ENCODE data around the gene NELFA. TPM values are rescaled to one million over a fixed set of nuclear protein-coding genes. Genes with fewer than 3 reads are reported as not detected.

NELFA gene
- total and polyA plus RNA-seq, 10 of the 15 experiments (the other 5 are each of a cell fraction or from before 2014, with no cell fraction given), result 0.39 to 38.6 (median 16.7) TPM

DNA sequence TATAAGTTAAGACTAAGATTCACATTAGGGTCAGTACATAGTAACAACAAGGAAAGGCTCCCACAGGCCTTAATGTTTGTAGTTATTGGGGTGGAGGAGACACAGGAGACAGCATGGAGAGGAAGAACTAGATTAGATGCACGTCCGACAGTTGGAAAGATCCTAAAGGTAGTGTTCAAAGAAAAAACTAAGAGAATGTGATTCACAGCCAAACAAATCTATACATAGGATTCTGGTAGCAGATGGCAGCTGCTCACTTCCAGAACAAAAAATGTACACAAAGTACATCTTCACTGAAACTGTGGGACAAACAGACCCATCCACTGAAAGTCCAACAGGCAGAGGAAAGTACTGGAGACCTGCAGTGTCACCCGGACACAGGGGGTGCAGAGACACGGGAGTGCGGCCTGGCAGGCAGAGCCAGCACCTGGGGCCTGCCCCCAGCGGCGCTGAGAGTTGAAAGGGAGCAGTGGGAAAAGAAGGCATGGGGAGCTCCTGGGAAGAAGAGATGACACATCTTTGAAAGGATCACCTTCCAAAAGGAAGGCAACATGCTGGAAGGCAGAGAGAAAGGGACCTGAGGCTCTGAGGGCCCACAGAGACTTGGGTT, 40.0 kb downstream of the NELFA start:
- H2AFZ ChIP-seq (ENCODE audit: control insufficient read depth, low read depth, low read length), result no peak overlapping the region
- no peaks in the 10 kb centered on the region for H3K79me2 ChIP-seq (ENCODE audit: control insufficient read depth, insufficient read depth, low read length)
- intact Hi-C loops (cut with micrococcal nuclease; ENCODE audit: unreplicated experiment) (no loop called here), in situ Hi-C loops (cut with MboI) (no loop called here)
- WGBS (ENCODE audit: insufficient coverage, insufficient replicate concordance, low lambda C conversion rate, missing lambda C conversion rate), result 97% methylated on average over 7 of the region's 7 CpGs
- H3K4me1 ChIP-seq (ENCODE audit: control insufficient read depth, insufficient read depth, low read length), result no peaks in the 10 kb centered on the region
- H4K20me1 ChIP-seq (ENCODE audit: control insufficient read depth, insufficient read depth), result no peaks in the 10 kb centered on the region
- no peak for FAIRE-seq
- H3K4me3 ChIP-seq, result no peak overlapping the region
- ChIA-PET SMC1A (ENCODE audit: uncharacterized antibody, unreplicated experiment) (no interaction called here), CTCF (no interaction called here), POLR2A (no interaction called here), RAD21 (ENCODE audit: unreplicated experiment) (no interaction called here)
- H3K27ac ChIP-seq (ENCODE audit: control insufficient read depth, insufficient read depth), result no peak overlapping the region
- no peak for ATAC-seq
- no peak overlapping the region for H3K4me2 ChIP-seq (ENCODE audit: control insufficient read depth, insufficient read depth)
- no peak for DNase-seq (ENCODE audit: low read depth, low spot score)
- no peak overlapping the region for H3K9ac ChIP-seq (ENCODE audit: control insufficient read depth, insufficient read depth, low read length)
- no peaks in the 10 kb centered on the region for H3K27me3 ChIP-seq (replicated peaks in 1 of 2; ENCODE audit: control insufficient read depth in 2 of 2, insufficient read depth in 2 of 2, low read length in 1 of 2)
- BruUV-seq (replicated peaks), result no TSS peak
- peaks cover 29 to 45% of the 10 kb centered on the region in 2 experiments for H3K36me3 ChIP-seq (ENCODE audit: control insufficient read depth in 2 of 2, insufficient read depth in 2 of 2, low read length in 1 of 2)
- TF ChIP-seq SUPT20H (IDR thresholded peaks at IDR 0.05; ENCODE audit: borderline replicate concordance, control insufficient read depth, low read depth, low read length) (no peak), POU2F2 (IDR thresholded peaks at IDR 0.05; ENCODE audit: borderline replicate concordance, low read depth, low read length) (no peak), RUNX3 (IDR thresholded peaks at IDR 0.05; ENCODE audit: low read length) (no peak), HDAC6 (IDR thresholded peaks at IDR 0.05; ENCODE audit: unreplicated experiment) (no peak), JUNB (IDR thresholded peaks at IDR 0.05) (no peak), NFIC (IDR thresholded peaks at IDR 0.05; ENCODE audit: low read depth, low read length) (no peak), EP300 (IDR thresholded peaks at IDR 0.05; ENCODE audit: borderline replicate concordance in 1 of 2, control insufficient read depth in 1 of 2, low read depth in 2 of 2, low read length in 2 of 2) (no peak), CHD4 (IDR thresholded peaks at IDR 0.05) (no peak), ESRRA (IDR thresholded peaks at IDR 0.05; ENCODE audit: low read length) (no peak)
- TF ChIP-seq, protein P1, sequence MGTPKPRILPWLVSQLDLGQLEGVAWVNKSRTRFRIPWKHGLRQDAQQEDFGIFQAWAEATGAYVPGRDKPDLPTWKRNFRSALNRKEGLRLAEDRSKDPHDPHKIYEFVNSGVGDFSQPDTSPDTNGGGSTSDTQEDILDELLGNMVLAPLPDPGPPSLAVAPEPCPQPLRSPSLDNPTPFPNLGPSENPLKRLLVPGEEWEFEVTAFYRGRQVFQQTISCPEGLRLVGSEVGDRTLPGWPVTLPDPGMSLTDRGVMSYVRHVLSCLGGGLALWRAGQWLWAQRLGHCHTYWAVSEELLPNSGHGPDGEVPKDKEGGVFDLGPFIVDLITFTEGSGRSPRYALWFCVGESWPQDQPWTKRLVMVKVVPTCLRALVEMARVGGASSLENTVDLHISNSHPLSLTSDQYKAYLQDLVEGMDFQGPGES (IDR thresholded peaks at IDR 0.05), result no peak
- H3K9me3 ChIP-seq (replicated peaks; ENCODE audit: control insufficient read depth, insufficient read depth, low read length), result no peaks in the 10 kb centered on the region; the same call in 2 of the 3 replicates

Measured in GM12878 (cell line).